Measurements from ENCODE around the gene GUSB. TPM values are rescaled to one million over a fixed set of nuclear protein-coding genes. Genes with fewer than 3 reads are reported as not detected.

GUSB gene
- total and polyA plus RNA-seq, 2 of the 8 experiments (the other 6 are each of a cell fraction or from before 2014, with no cell fraction given): 43.6 to 71.3 TPM

- CTCF ChIA-PET (ENCODE audit: partially characterized antibody): interaction anchor here (0.6 to 1.6 kb wide), 6 partner anchors 18 to 127 kb away, joined by 3 to 4 read pairs (median 4); no protein-coding TSS in a partner anchor
- FAIRE-seq (peak; percentile 39), DNase-seq (ENCODE audit: low read depth in 1 of 2, low spot score in 2 of 2) (peak; percentile 38 to 56)
Measured at GRCh38 chr7:66013938-66014337, 31.9 kb upstream of the GUSB start.

More at GRCh38 chr7:66013938-66014337, 31.9 kb upstream of the GUSB start:
- no peak overlapping the region for H3K18ac ChIP-seq (ENCODE audit: extremely low read depth, low read length)
- no peak overlapping the region for H2BK120ac ChIP-seq (replicated peaks; ENCODE audit: low read depth, low read length)
- H2BK5ac ChIP-seq (ENCODE audit: low read depth, low read length): no peak overlapping the region
- no peak overlapping the region for H4K5ac ChIP-seq (ENCODE audit: insufficient read length, low read depth, low read length)
- no peak overlapping the region for H3K4me3 ChIP-seq (ENCODE audit: extremely low read depth in 1 of 4, insufficient read depth in 2 of 4, low read depth in 3 of 4, low read length in 4 of 4)
- POLR2A ChIA-PET (ENCODE audit: partially characterized antibody): interaction anchor here (0.7 kb wide), 1 partner anchor 365 kb away, joined by 3 read pairs; no protein-coding TSS in a partner anchor
- H3K79me1 ChIP-seq (ENCODE audit: low read depth, low read length): no peaks in the 10 kb centered on the region
- no peak overlapping the region for H2BK15ac ChIP-seq (ENCODE audit: low read length)
- no peak overlapping the region for H2AFZ ChIP-seq (ENCODE audit: low read length)
- no peaks in the 10 kb centered on the region for H3K4me1 ChIP-seq (replicated peaks in 1 of 4; ENCODE audit: control insufficient read depth in 3 of 4, insufficient read depth in 4 of 4, low read length in 3 of 4)
- no peak overlapping the region for H3K9ac ChIP-seq (replicated peaks in 1 of 4; ENCODE audit: extremely low read depth in 1 of 4, low read depth in 3 of 4, low read length in 3 of 4)
- H4K20me1 ChIP-seq (replicated peaks in 1 of 2; ENCODE audit: control insufficient read depth in 1 of 2, insufficient read depth in 2 of 2, low read length in 2 of 2): no peaks in the 10 kb centered on the region
- no peak overlapping the region for H3K4ac ChIP-seq (replicated peaks; ENCODE audit: insufficient read length, low read depth, low read length)
- no peak overlapping the region for H3K27ac ChIP-seq (ENCODE audit: low read depth, low read length)
- no peak overlapping the region for H3K23ac ChIP-seq (ENCODE audit: insufficient read length)
- H4K8ac ChIP-seq (ENCODE audit: extremely low read depth, insufficient read depth, low read length): no peak overlapping the region
- H3K79me2 ChIP-seq (ENCODE audit: control insufficient read depth in 1 of 2, insufficient read depth in 2 of 2, low read length in 2 of 2): no peaks in the 10 kb centered on the region
- H3K9me3 ChIP-seq (ENCODE audit: insufficient read depth in 2 of 2, low read depth in 1 of 2, low read length in 1 of 2): no peaks in the 10 kb centered on the region
- no peak overlapping the region for H3K56ac ChIP-seq (replicated peaks; ENCODE audit: insufficient read length, low read depth, low read length)
- H4K91ac ChIP-seq (replicated peaks; ENCODE audit: insufficient read length, low read length): no peak overlapping the region
- no peaks in the 10 kb centered on the region for H3K27me3 ChIP-seq (replicated peaks in 1 of 4; ENCODE audit: control insufficient read depth in 3 of 4, extremely low read depth in 1 of 4, insufficient read depth in 3 of 4, low read length in 3 of 4)
- no peak for TF ChIP-seq SIRT6 (IDR thresholded peaks at IDR 0.05; ENCODE audit: low read length)
- TF ChIP-seq, protein P1, sequence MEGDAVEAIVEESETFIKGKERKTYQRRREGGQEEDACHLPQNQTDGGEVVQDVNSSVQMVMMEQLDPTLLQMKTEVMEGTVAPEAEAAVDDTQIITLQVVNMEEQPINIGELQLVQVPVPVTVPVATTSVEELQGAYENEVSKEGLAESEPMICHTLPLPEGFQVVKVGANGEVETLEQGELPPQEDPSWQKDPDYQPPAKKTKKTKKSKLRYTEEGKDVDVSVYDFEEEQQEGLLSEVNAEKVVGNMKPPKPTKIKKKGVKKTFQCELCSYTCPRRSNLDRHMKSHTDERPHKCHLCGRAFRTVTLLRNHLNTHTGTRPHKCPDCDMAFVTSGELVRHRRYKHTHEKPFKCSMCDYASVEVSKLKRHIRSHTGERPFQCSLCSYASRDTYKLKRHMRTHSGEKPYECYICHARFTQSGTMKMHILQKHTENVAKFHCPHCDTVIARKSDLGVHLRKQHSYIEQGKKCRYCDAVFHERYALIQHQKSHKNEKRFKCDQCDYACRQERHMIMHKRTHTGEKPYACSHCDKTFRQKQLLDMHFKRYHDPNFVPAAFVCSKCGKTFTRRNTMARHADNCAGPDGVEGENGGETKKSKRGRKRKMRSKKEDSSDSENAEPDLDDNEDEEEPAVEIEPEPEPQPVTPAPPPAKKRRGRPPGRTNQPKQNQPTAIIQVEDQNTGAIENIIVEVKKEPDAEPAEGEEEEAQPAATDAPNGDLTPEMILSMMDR (IDR thresholded peaks at IDR 0.05; ENCODE audit: control extremely low read depth in 1 of 3, insufficient read depth in 1 of 3, low read depth in 1 of 3, low read length in 3 of 3): peak; percentile 54 to 62 (median 61)
- peak; percentile 68 to 77 for TF ChIP-seq RAD21 (IDR thresholded peaks at IDR 0.05 in 1 of 2, conservative IDR thresholded peaks at IDR 0.05 in 1 of 2; ENCODE audit: low read depth in 2 of 2, low read length in 2 of 2)
- WGBS, 2 experiments (ENCODE audit: extremely low coverage in 1 of 2, insufficient coverage in 1 of 2, insufficient read length in 1 of 2, insufficient replicate concordance in 2 of 2, low coverage in 1 of 2, low lambda C conversion rate in 2 of 2, missing lambda C conversion rate in 1 of 2): 76% methylated on average over 5 of the region's 5 CpGs; no CpG with 5 or more reads in 1 of the 2 experiments
- no peak overlapping the region for H3K14ac ChIP-seq (ENCODE audit: insufficient read length)
- no peaks in the 10 kb centered on the region for H3K36me3 ChIP-seq (ENCODE audit: control insufficient read depth in 2 of 4, insufficient read depth in 4 of 4, low read length in 3 of 4)
- H2AK5ac ChIP-seq (ENCODE audit: low read depth, low read length): no peak overlapping the region
- no peaks in the 10 kb centered on the region for H3K23me2 ChIP-seq (ENCODE audit: low read depth, low read length)
- no peak overlapping the region for H2BK12ac ChIP-seq (ENCODE audit: low read depth, low read length)
- H2BK20ac ChIP-seq (ENCODE audit: low read length): no peak overlapping the region
- H3K4me2 ChIP-seq (ENCODE audit: insufficient read depth in 1 of 2, low read depth in 2 of 2, low read length in 2 of 2): no peak overlapping the region

Measured in H1 (cell line).